WTC11 (cell line): ENCODE results near the gene CEMIP. TPM values are rescaled to one million over a fixed set of nuclear protein-coding genes. Genes with fewer than 3 reads are reported as not detected.

Experiments
- ATAC-seq: fragments of 200-7000 bp; cut with Tn5 transposase; 2 replicates; pipeline ENCODE4 v1.10.0; 2021; ENCODE audit warnings: mild to moderate bottlenecking, moderate library complexity
- CTCF ChIA-PET: fragments of 300-600 bp; sonication (Branson Sonifier 250); formaldehyde crosslinking; loops from one replicate; lab custom pipeline; 2021; ENCODE audit warnings: antibody characterized with exemption; lab: Charles Lee
- POLR2A ChIA-PET: fragments of 350-600 bp; sonication (Branson Sonifier 250); formaldehyde crosslinking; loops from one replicate; lab custom pipeline; 2021; ENCODE audit warnings: antibody characterized with exemption; lab: Charles Lee
- DNase-seq: peaks from one replicate; pipeline ENCODE4 v3.0.0; 2021; ENCODE audit warnings: low spot score
- H3K27ac Mint-ChIP-seq: 2 replicates; pipeline ENCODE4 v1.8.0; 2021; ENCODE audit warnings: mixed read lengths
- H3K27me3 Mint-ChIP-seq: 2 replicates; pipeline ENCODE4 v1.8.0; 2021; ENCODE audit warnings: low read depth, mild to moderate bottlenecking, moderate library complexity, mixed read lengths
- H3K36me3 Mint-ChIP-seq: 2 replicates; pipeline ENCODE4 v1.8.0; 2021; ENCODE audit warnings: mixed read lengths
- H3K4me1 Mint-ChIP-seq: 2 replicates; pipeline ENCODE4 v1.8.0; 2022; ENCODE audit warnings: mixed read lengths
- H3K4me3 Mint-ChIP-seq: 2 replicates; pipeline ENCODE4 v1.8.0; 2021; ENCODE audit warnings: mild to moderate bottlenecking, moderate library complexity, mixed read lengths
- H3K9me3 Mint-ChIP-seq: 2 replicates; pipeline ENCODE4 v1.8.0; 2021; ENCODE audit warnings: mixed read lengths
- ATF6 ChIP-seq: sonication (generic); formaldehyde crosslinking; IDR thresholded peaks from 2 replicates; pipeline ENCODE4 v1.8.1; 2023; ENCODE audit warnings: mild to moderate bottlenecking, missing genetic modification reagents
- CDX4 ChIP-seq: fragments of 250-450 bp; sonication (Bioruptor Pico); IDR thresholded peaks from 2 replicates; pipeline ENCODE4 v1.9.0; 2021; ENCODE audit warnings: moderate library complexity, mild to moderate bottlenecking, inconsistent platforms, borderline replicate concordance
- CREB1 ChIP-seq: sonication (generic); formaldehyde crosslinking; IDR thresholded peaks from 2 replicates; pipeline ENCODE4 v1.8.0; 2023; ENCODE audit warnings: mild to moderate bottlenecking, missing genetic modification reagents
- CREM ChIP-seq: sonication (generic); formaldehyde crosslinking; IDR thresholded peaks from 2 replicates; pipeline ENCODE4 v1.8.1; 2022; ENCODE audit warnings: mild to moderate bottlenecking, missing genetic modification reagents, moderate library complexity
- ETV6 ChIP-seq: sonication (generic); formaldehyde crosslinking; IDR thresholded peaks from 2 replicates; pipeline ENCODE4 v1.8.1; 2022; ENCODE audit warnings: mild to moderate bottlenecking, missing genetic modification reagents
- FOXJ3 ChIP-seq: sonication (generic); formaldehyde crosslinking; IDR thresholded peaks from 2 replicates; pipeline ENCODE4 v1.9.0; 2021; ENCODE audit warnings: missing genetic modification reagents, mild to moderate bottlenecking, borderline replicate concordance
- IRF1 ChIP-seq: sonication (generic); formaldehyde crosslinking; IDR thresholded peaks from 2 replicates; pipeline ENCODE4 v1.8.0; 2023; ENCODE audit warnings: missing genetic modification reagents
- KAT7 ChIP-seq: sonication (generic); formaldehyde crosslinking; IDR thresholded peaks from 2 replicates; pipeline ENCODE4 v1.8.1; 2023; ENCODE audit warnings: missing genetic modification reagents, mild to moderate bottlenecking, borderline replicate concordance
- MYBL2 ChIP-seq: sonication (generic); formaldehyde crosslinking; IDR thresholded peaks from 2 replicates; pipeline ENCODE4 v1.8.1; 2023; ENCODE audit warnings: mild to moderate bottlenecking, moderate library complexity, missing genetic modification reagents
- NFYB ChIP-seq: sonication (generic); formaldehyde crosslinking; conservative IDR thresholded peaks from 2 replicates; pipeline ENCODE4 v1.8.0; 2022; ENCODE audit warnings: low read depth, missing genetic modification reagents
- PRRX2 ChIP-seq: fragments of 250-450 bp; sonication (Bioruptor Pico); IDR thresholded peaks from 2 replicates; pipeline ENCODE4 v1.8.0; 2021; ENCODE audit warnings: mild to moderate bottlenecking
- SMAD4 ChIP-seq: sonication (generic); formaldehyde crosslinking; IDR thresholded peaks from 2 replicates; pipeline ENCODE4 v1.8.0; 2022; ENCODE audit warnings: mild to moderate bottlenecking, missing genetic modification reagents
- TEAD1 ChIP-seq: sonication (generic); formaldehyde crosslinking; IDR thresholded peaks from 2 replicates; pipeline ENCODE4 v1.8.0; 2022; ENCODE audit warnings: mild to moderate bottlenecking, missing genetic modification reagents
- TP53 ChIP-seq: sonication (generic); formaldehyde crosslinking; IDR thresholded peaks from 2 replicates; pipeline ENCODE4 v1.8.1; 2023; ENCODE audit warnings: mild to moderate bottlenecking, missing genetic modification reagents
- ZBTB21 ChIP-seq: sonication (generic); formaldehyde crosslinking; IDR thresholded peaks from 2 replicates; pipeline ENCODE4 v1.8.1; 2023; ENCODE audit warnings: mild to moderate bottlenecking, missing genetic modification reagents, borderline replicate concordance
- ZNF138 ChIP-seq: sonication (generic); formaldehyde crosslinking; conservative IDR thresholded peaks from 2 replicates; pipeline ENCODE4 v1.8.1; 2022; ENCODE audit warnings: mild to moderate bottlenecking, moderate library complexity, missing genetic modification reagents
- ZNF263 ChIP-seq: sonication (generic); formaldehyde crosslinking; IDR thresholded peaks from 2 replicates; pipeline ENCODE4 v1.8.1; 2022; ENCODE audit warnings: low read depth, mild to moderate bottlenecking, moderate library complexity, missing genetic modification reagents
- ZNF532 ChIP-seq: fragments of 250-450 bp; sonication (Bioruptor Pico); IDR thresholded peaks from 2 replicates; pipeline ENCODE4 v1.9.0; 2021; ENCODE audit warnings: mild to moderate bottlenecking, borderline replicate concordance
- total RNA-seq: library from RNA; stranded (reverse); gene quantifications from 3 replicates; pipeline ENCODE4 v1.2.3, GENCODE V29; 2021
- TF ChIP-seq, protein P1 (sequence below): sonication (generic); formaldehyde crosslinking; IDR thresholded peaks from 2 replicates; pipeline ENCODE4 v1.8.1; 2023; ENCODE audit warnings: mild to moderate bottlenecking, missing genetic modification reagents, moderate library complexity
- TF ChIP-seq, protein P2 (sequence below): sonication (generic); formaldehyde crosslinking; conservative IDR thresholded peaks from 2 replicates; pipeline ENCODE4 v1.8.1; 2022; ENCODE audit warnings: mild to moderate bottlenecking, missing genetic modification reagents
- TF ChIP-seq, protein P3 (sequence below): sonication (generic); formaldehyde crosslinking; IDR thresholded peaks from 2 replicates; pipeline ENCODE4 v1.8.1; 2022; ENCODE audit warnings: mild to moderate bottlenecking, missing genetic modification reagents, moderate library complexity, borderline replicate concordance
- TF ChIP-seq, protein P4 (sequence below): sonication (generic); formaldehyde crosslinking; IDR thresholded peaks from 2 replicates; pipeline ENCODE4 v1.8.0; 2022; ENCODE audit warnings: mild to moderate bottlenecking, missing genetic modification reagents
- TF ChIP-seq, protein P5 (sequence below): sonication (generic); formaldehyde crosslinking; IDR thresholded peaks from 2 replicates; pipeline ENCODE4 v1.8.0; 2023; ENCODE audit warnings: missing genetic modification reagents, mild to moderate bottlenecking, borderline replicate concordance

Gene CEMIP
- total RNA-seq, 1 experiment from 2014 or later = 0.87 TPM

- TF ChIP-seq ZNF532 = no peak
- TF ChIP-seq, protein P1, sequence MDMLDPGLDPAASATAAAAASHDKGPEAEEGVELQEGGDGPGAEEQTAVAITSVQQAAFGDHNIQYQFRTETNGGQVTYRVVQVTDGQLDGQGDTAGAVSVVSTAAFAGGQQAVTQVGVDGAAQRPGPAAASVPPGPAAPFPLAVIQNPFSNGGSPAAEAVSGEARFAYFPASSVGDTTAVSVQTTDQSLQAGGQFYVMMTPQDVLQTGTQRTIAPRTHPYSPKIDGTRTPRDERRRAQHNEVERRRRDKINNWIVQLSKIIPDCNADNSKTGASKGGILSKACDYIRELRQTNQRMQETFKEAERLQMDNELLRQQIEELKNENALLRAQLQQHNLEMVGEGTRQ (CRISPR knock-in tag) = no peak
Measured at GRCh38 chr15:80911821-80912220, 132.7 kb downstream of the CEMIP start (continued).

- CTCF ChIA-PET = interaction anchor here (1.0 to 2.9 kb wide), 4 partner anchors 56 to 136 kb away, joined by 3 to 23 read pairs (median 9); partner anchors contain the start of gene CEMIP
Measured at GRCh38 chr15:80912673-80913072, 133.5 kb downstream of the CEMIP start.

DNA sequence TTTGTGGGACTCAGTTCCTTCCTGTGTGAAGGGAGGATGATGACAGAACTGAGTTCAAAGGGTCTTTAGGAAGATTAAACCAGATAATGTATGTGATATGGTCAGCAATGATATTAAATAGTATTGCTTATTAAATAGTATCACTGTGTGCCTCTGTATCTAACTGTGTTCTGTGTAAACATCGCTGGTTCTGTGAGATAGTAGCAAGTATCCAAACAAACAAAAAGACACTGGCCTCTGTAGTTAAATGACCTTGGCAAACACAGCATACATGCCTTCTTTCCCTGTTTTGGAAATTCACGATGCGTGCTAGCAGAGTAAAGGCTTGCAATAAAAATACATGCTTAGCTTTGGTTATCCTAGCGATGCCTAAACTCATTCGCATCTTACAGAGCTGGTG is 134.4 kb downstream of the CEMIP start:
- Mint-ChIP-seq H3K4me1 (peaks cover 23% of the 10 kb centered on the region), H3K27ac (no peak overlapping the region), H3K27me3 (no peaks in the 10 kb centered on the region; the same call in 1 of the 2 replicates), H3K4me3 (no peak overlapping the region), H3K9me3 (no peaks in the 10 kb centered on the region), H3K36me3 (peaks cover 5% of the 10 kb centered on the region; the same call in 1 of the 2 replicates)
- POLR2A ChIA-PET = no interaction called here
- CTCF ChIA-PET = interaction anchor here (1.0 to 4.3 kb wide), 3 partner anchors 67 to 137 kb away, joined by 3 to 25 read pairs (median 5); partner anchors contain the start of gene CEMIP
- ATAC-seq = no peak
- DNase-seq = no peak
- TF ChIP-seq ZNF138 (no peak), CDX4 (CRISPR knock-in tag) (no peak), ATF6 (CRISPR knock-in tag) (no peak), IRF1 (CRISPR knock-in tag) (no peak), MYBL2 (CRISPR knock-in tag) (no peak), ZNF263 (CRISPR knock-in tag) (no peak), TEAD1 (no peak), ETV6 (CRISPR knock-in tag) (no peak), CREB1 (CRISPR knock-in tag) (no peak)
- TF ChIP-seq, protein P2, sequence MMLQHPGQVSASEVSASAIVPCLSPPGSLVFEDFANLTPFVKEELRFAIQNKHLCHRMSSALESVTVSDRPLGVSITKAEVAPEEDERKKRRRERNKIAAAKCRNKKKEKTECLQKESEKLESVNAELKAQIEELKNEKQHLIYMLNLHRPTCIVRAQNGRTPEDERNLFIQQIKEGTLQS (CRISPR knock-in tag) = no peak
- TF ChIP-seq, protein P3, sequence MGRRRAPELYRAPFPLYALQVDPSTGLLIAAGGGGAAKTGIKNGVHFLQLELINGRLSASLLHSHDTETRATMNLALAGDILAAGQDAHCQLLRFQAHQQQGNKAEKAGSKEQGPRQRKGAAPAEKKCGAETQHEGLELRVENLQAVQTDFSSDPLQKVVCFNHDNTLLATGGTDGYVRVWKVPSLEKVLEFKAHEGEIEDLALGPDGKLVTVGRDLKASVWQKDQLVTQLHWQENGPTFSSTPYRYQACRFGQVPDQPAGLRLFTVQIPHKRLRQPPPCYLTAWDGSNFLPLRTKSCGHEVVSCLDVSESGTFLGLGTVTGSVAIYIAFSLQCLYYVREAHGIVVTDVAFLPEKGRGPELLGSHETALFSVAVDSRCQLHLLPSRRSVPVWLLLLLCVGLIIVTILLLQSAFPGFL (CRISPR knock-in tag) = no peak
- TF ChIP-seq, protein P4, sequence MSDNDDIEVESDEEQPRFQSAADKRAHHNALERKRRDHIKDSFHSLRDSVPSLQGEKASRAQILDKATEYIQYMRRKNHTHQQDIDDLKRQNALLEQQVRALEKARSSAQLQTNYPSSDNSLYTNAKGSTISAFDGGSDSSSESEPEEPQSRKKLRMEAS (CRISPR knock-in tag) = no peak
- TF ChIP-seq, protein P5, sequence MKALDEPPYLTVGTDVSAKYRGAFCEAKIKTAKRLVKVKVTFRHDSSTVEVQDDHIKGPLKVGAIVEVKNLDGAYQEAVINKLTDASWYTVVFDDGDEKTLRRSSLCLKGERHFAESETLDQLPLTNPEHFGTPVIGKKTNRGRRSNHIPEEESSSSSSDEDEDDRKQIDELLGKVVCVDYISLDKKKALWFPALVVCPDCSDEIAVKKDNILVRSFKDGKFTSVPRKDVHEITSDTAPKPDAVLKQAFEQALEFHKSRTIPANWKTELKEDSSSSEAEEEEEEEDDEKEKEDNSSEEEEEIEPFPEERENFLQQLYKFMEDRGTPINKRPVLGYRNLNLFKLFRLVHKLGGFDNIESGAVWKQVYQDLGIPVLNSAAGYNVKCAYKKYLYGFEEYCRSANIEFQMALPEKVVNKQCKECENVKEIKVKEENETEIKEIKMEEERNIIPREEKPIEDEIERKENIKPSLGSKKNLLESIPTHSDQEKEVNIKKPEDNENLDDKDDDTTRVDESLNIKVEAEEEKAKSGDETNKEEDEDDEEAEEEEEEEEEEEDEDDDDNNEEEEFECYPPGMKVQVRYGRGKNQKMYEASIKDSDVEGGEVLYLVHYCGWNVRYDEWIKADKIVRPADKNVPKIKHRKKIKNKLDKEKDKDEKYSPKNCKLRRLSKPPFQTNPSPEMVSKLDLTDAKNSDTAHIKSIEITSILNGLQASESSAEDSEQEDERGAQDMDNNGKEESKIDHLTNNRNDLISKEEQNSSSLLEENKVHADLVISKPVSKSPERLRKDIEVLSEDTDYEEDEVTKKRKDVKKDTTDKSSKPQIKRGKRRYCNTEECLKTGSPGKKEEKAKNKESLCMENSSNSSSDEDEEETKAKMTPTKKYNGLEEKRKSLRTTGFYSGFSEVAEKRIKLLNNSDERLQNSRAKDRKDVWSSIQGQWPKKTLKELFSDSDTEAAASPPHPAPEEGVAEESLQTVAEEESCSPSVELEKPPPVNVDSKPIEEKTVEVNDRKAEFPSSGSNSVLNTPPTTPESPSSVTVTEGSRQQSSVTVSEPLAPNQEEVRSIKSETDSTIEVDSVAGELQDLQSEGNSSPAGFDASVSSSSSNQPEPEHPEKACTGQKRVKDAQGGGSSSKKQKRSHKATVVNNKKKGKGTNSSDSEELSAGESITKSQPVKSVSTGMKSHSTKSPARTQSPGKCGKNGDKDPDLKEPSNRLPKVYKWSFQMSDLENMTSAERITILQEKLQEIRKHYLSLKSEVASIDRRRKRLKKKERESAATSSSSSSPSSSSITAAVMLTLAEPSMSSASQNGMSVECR (CRISPR knock-in tag) = no peak

More at GRCh38 chr15:80912673-80913072, 133.5 kb downstream of the CEMIP start:
- POLR2A ChIA-PET = no interaction called here
- no peaks in the 10 kb centered on the region; the same call in 1 of the 2 replicates for H3K27me3 Mint-ChIP-seq
- H3K9me3 Mint-ChIP-seq = no peaks in the 10 kb centered on the region
- H3K4me3 Mint-ChIP-seq = no peak overlapping the region
- no peak for DNase-seq
- H3K36me3 Mint-ChIP-seq = peaks cover 5% of the 10 kb centered on the region; the same call in 1 of the 2 replicates
- no peak for ATAC-seq
- peaks cover 23% of the 10 kb centered on the region for H3K4me1 Mint-ChIP-seq
- no peak overlapping the region for H3K27ac Mint-ChIP-seq
- TF ChIP-seq TP53 (CRISPR knock-in tag) = no peak
- TF ChIP-seq SMAD4 = no peak
- no peak for TF ChIP-seq ZBTB21
- no peak for TF ChIP-seq FOXJ3 (CRISPR knock-in tag)
- no peak for TF ChIP-seq NFYB (CRISPR knock-in tag)
- TF ChIP-seq PRRX2 (CRISPR knock-in tag) = no peak
- TF ChIP-seq KAT7 (CRISPR knock-in tag) = no peak
- TF ChIP-seq CREM (CRISPR knock-in tag) = no peak
